OCI-LY7 (cell line): Measurements from ENCODE around the gene LGALS9B. TPM values are rescaled to one million over a fixed set of nuclear protein-coding genes. Genes with fewer than 3 reads are reported as not detected.
"Not testable (repeated sequence)": the region's sequence is repeated elsewhere in the genome, so short reads cannot be mapped to it uniquely, and the experiment has no call there.

Source experiments
- BruUV-seq: library from RNA; stranded (reverse); fragments of 400-500 nt; replicated peaks from 2 replicates; lab custom pipeline; 2021; lab: Mats Ljungman, UMichigan
- CTCF ChIA-PET: fragments of 300-600 bp; sonication (Branson Sonifier 250); formaldehyde crosslinking; loops from one replicate; lab custom pipeline; 2022; ENCODE audit warnings: antibody characterized with exemption; ENCODE audit not compliant: unreplicated experiment; lab: Charles Lee
- POLR2A ChIA-PET: fragments of 300-600 bp; sonication (Branson Sonifier 250); formaldehyde crosslinking; loops from one replicate; lab custom pipeline; 2022; ENCODE audit warnings: antibody characterized with exemption; lab: Charles Lee
- DNase-seq: peaks from one replicate; pipeline ENCODE4 v3.0.0-alpha.2; 2015; ENCODE audit warnings: low spot score
- H2AFZ ChIP-seq: fragments of 200-600 bp; sonication (generic), shearing (Covaris generic); 2 replicates; pipeline ENCODE4 v1.6.1; 2014; ENCODE audit warnings: mild to moderate bottlenecking, antibody characterized with exemption, low read length, moderate library complexity
- H3K27ac ChIP-seq: fragments of 200-600 bp; sonication (generic); 2 replicates; pipeline ENCODE4 v1.5.1; 2014; ENCODE audit warnings: mixed run types, low read depth, mild to moderate bottlenecking, moderate library complexity, low read length, inconsistent platforms; ENCODE audit not compliant: poor library complexity, severe bottlenecking
- H3K36me3 ChIP-seq: fragments of 200-600 bp; sonication (generic); 2 replicates; pipeline ENCODE4 v1.6.1; 2014; ENCODE audit warnings: mild to moderate bottlenecking, antibody characterized with exemption, low read length, moderate library complexity, mixed read lengths; ENCODE audit not compliant: insufficient read depth
- H3K4me1 ChIP-seq: fragments of 200-600 bp; sonication (generic); 2 replicates; pipeline ENCODE4 v1.5.1; 2014; ENCODE audit warnings: mild to moderate bottlenecking, low read length; ENCODE audit not compliant: insufficient read depth, poor library complexity, severe bottlenecking
- H3K4me2 ChIP-seq: fragments of 200-600 bp; sonication (generic); 2 replicates; pipeline ENCODE4 v1.6.1; 2014; ENCODE audit warnings: mild to moderate bottlenecking, low read length
- H3K4me3 ChIP-seq: fragments of 200-600 bp; sonication (generic); 2 replicates; pipeline ENCODE4 v1.5.1; 2014; ENCODE audit warnings: mild to moderate bottlenecking, low read depth, low read length; ENCODE audit not compliant: poor library complexity, severe bottlenecking
- H3K79me2 ChIP-seq: fragments of 200-600 bp; sonication (generic); 2 replicates; pipeline ENCODE4 v1.6.1; 2016; ENCODE audit warnings: low read depth, mild to moderate bottlenecking, low read length, moderate library complexity, mixed read lengths; ENCODE audit not compliant: insufficient read depth
- H3K9me2 ChIP-seq: fragments of 200-600 bp; sonication (generic); 2 replicates; pipeline ENCODE4 v1.6.1; 2016; ENCODE audit warnings: mild to moderate bottlenecking, low read length, mixed read lengths; ENCODE audit not compliant: insufficient read depth
- H3K9me3 ChIP-seq: fragments of 200-600 bp; sonication (generic); 2 replicates; pipeline ENCODE4 v1.6.1; 2014; ENCODE audit warnings: mild to moderate bottlenecking, mixed run types, low read length, mixed read lengths
- H4K20me1 ChIP-seq: fragments of 200-600 bp; sonication (generic); 2 replicates; pipeline ENCODE4 v1.6.1; 2014; ENCODE audit warnings: mild to moderate bottlenecking, antibody characterized with exemption, low read length, moderate library complexity, mixed read lengths; ENCODE audit not compliant: insufficient read depth
- intact Hi-C: fragments of 100-400 bp; cut with micrococcal nuclease; formaldehyde crosslinking; loops from one replicate; pipeline ENCODE4 v1.10.0; 2022; ENCODE audit not compliant: unreplicated experiment
- total RNA-seq, 2 experiments: library from RNA; depleted of rRNA in 1 of 2; stranded (reverse); fragments of >200 nt in 1 of 2; shearing (Covaris generic) in 1 of 2; gene quantifications; 2 replicates each; pipeline ENCODE4 v1.2.3, GENCODE V29; 2014 to 2022

Gene LGALS9B
- total RNA-seq, 2 experiments from 2014 or later, result not detected

- H3K9me3 ChIP-seq, H3K79me2 ChIP-seq, DNase-seq, H3K4me3 ChIP-seq, CTCF ChIA-PET, intact Hi-C loops, H3K27ac ChIP-seq, H2AFZ ChIP-seq, BruUV-seq, H3K36me3 ChIP-seq, H3K9me2 ChIP-seq, POLR2A ChIA-PET, H3K4me1 ChIP-seq, H3K4me2 ChIP-seq, H4K20me1 ChIP-seq: not testable (repeated sequence)
Measured at GRCh38 chr17:20440665-20441064, 26.7 kb downstream of the LGALS9B start.

GRCh38 chr17:20435166-20435565, 32.2 kb downstream of the LGALS9B start:
- H3K36me3 ChIP-seq, H3K4me1 ChIP-seq, DNase-seq, H3K4me2 ChIP-seq, BruUV-seq, H3K79me2 ChIP-seq, H3K27ac ChIP-seq, H3K4me3 ChIP-seq, H3K9me2 ChIP-seq, POLR2A ChIA-PET, H4K20me1 ChIP-seq, H3K9me3 ChIP-seq, intact Hi-C loops, H2AFZ ChIP-seq, CTCF ChIA-PET: not testable (repeated sequence)

DNA sequence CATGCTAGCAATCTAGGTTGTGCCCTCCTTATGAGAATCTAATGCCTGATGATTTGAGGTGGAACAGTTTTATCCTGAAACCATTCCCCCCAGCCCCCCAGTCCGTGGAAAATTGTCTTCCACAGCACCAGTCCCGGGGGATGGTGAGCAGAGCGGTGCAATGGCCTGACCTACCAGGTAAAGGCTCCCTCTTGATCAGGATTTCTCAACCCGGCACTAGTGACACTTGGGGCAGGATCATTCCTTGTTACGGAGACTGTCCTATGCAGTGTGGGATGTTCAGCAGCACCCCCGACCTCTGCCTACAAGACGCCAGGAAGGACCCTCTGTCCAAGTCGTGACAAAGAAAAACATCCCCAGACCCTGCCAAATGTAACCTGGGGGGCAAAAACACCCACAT, 34.0 kb downstream of the LGALS9B start:
- intact Hi-C loops, H3K9me2 ChIP-seq: not testable (repeated sequence)

DNA sequence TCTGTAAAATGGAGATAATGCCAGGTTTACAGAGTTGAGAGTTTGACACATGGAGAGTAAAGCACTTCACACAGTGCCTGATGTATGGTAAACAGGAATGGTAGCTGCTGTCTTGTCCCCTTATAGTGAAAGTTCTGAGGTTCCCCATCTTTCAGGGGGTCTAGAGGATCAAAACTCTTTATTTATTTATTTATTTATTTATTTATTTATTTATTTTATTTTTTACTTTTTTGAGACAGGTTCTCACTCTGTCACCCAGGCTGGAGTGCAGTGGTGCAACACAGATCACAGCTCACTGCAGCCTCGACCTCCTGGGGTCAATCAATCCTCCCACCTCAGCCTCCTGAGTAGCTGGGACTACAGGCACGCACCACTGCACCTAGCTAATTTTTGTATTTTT, 40.1 kb downstream of the LGALS9B start:
- H3K27ac ChIP-seq, H3K4me2 ChIP-seq, CTCF ChIA-PET, intact Hi-C loops, BruUV-seq, H3K79me2 ChIP-seq, H3K9me3 ChIP-seq, H3K4me3 ChIP-seq, H4K20me1 ChIP-seq, DNase-seq, H3K9me2 ChIP-seq, POLR2A ChIA-PET, H2AFZ ChIP-seq, H3K4me1 ChIP-seq, H3K36me3 ChIP-seq: not testable (repeated sequence)

More for the DNA sequence above, 34.0 kb downstream of the LGALS9B start:
- H3K4me3 ChIP-seq, H3K36me3 ChIP-seq, H2AFZ ChIP-seq, H4K20me1 ChIP-seq, CTCF ChIA-PET, H3K9me3 ChIP-seq, H3K27ac ChIP-seq, H3K79me2 ChIP-seq, H3K4me1 ChIP-seq, H3K4me2 ChIP-seq, DNase-seq, BruUV-seq, POLR2A ChIA-PET: not testable (repeated sequence)

DNA sequence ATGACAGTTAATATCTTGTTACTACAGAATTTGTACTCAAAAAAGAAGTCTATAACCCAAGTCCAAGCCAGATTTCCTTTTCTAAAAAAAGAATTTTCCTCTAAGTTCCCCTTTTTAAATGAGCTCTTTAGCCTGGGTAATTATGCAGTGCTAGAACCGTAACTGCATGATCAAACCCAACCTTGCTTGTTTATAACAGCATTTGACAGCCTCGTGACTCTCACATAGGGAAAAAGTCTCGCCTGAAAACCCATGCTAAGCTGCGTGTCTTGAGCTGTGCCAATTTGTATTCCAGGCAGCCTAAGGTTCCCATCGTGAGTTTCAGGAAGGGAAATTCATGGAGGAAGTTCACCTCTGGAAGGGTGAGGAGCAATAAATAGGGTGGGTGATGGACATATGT, 44.5 kb downstream of the LGALS9B start:
- DNase-seq, H4K20me1 ChIP-seq, H3K4me3 ChIP-seq, H3K4me1 ChIP-seq, H3K4me2 ChIP-seq, CTCF ChIA-PET, H3K9me3 ChIP-seq, H2AFZ ChIP-seq, H3K36me3 ChIP-seq, BruUV-seq, H3K9me2 ChIP-seq, H3K27ac ChIP-seq, H3K79me2 ChIP-seq, intact Hi-C loops, POLR2A ChIA-PET: not testable (repeated sequence)

DNA sequence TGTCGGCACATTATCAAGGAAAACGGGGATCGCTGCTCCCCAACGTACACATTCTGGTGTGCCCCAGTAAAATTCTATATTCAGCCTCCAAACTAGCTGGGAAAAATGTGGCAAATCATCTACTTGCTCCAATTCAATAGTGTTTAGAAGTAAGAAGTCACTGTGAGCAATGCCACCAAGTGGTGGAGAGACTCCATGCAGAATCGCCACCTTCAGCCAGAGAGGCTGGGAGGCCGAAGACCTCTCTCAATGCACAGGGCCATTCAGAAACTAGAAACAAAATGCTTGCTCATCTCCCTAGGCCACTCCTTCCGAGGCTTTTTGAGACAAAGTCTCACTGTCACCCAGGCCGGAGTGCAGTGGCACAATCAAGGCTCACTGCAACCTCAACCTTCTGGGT, 48.5 kb downstream of the LGALS9B start:
- H3K27ac ChIP-seq, H3K4me2 ChIP-seq, BruUV-seq, POLR2A ChIA-PET, H4K20me1 ChIP-seq, H2AFZ ChIP-seq, CTCF ChIA-PET, H3K36me3 ChIP-seq, H3K9me3 ChIP-seq, H3K9me2 ChIP-seq, intact Hi-C loops, H3K4me1 ChIP-seq, H3K4me3 ChIP-seq, DNase-seq, H3K79me2 ChIP-seq: not testable (repeated sequence)
